Hepatocyte (in vitro differentiated cells): Measurements from ENCODE around the gene SRSF7. TPM values are rescaled to one million over a fixed set of nuclear protein-coding genes. Genes with fewer than 3 reads are reported as not detected.
A peak's percentile ranks its signal among the peaks of the same experiment; 100 is the strongest.
"Not testable (repeated sequence)": the region's sequence is repeated elsewhere in the genome, so short reads cannot be mapped to it uniquely, and the experiment has no call there.

Experiments used
- DNase-seq: peaks from one replicate; pipeline ENCODE4 v3.0.0-alpha.2; 2016; ENCODE audit warnings: low spot score
- H2AFZ ChIP-seq: fragments of 200-600 bp; sonication (generic); 2 replicates; pipeline ENCODE4 v1.6.0; 2016; ENCODE audit warnings: antibody characterized with exemption, mild to moderate bottlenecking
- H3K27ac ChIP-seq: fragments of 200-600 bp; sonication (generic); 2 replicates; pipeline ENCODE4 v1.5.1; 2016; ENCODE audit warnings: mild to moderate bottlenecking
- H3K27me3 ChIP-seq: fragments of 200-600 bp; sonication (generic); 2 replicates; pipeline ENCODE4 v1.6.1; 2016
- H3K36me3 ChIP-seq: fragments of 200-600 bp; sonication (generic); replicated peaks from 2 replicates; pipeline ENCODE4 v1.5.1; 2016; ENCODE audit warnings: low read depth; ENCODE audit not compliant: insufficient read depth
- H3K4me1 ChIP-seq: fragments of 200-600 bp; sonication (generic); 2 replicates; pipeline ENCODE4 v1.5.1; 2016; ENCODE audit warnings: mild to moderate bottlenecking, moderate library complexity; ENCODE audit not compliant: insufficient read depth
- H3K4me2 ChIP-seq: fragments of 200-600 bp; sonication (generic); 2 replicates; pipeline ENCODE4 v1.6.0; 2016
- H3K4me3 ChIP-seq: fragments of 200-600 bp; sonication (generic); 2 replicates; pipeline ENCODE4 v1.5.1; 2016; ENCODE audit warnings: mild to moderate bottlenecking
- H3K79me2 ChIP-seq: fragments of 200-600 bp; sonication (generic); 2 replicates; pipeline ENCODE4 v1.6.0; 2017; ENCODE audit warnings: mild to moderate bottlenecking
- H3K9me2 ChIP-seq: fragments of 200-600 bp; sonication (generic); replicated peaks from 2 replicates; pipeline ENCODE4 v1.6.0; 2017; ENCODE audit warnings: mild to moderate bottlenecking; ENCODE audit not compliant: insufficient read depth
- H3K9me3 ChIP-seq: fragments of 200-600 bp; sonication (generic); 2 replicates; pipeline ENCODE4 v1.5.1; 2016; ENCODE audit warnings: low read depth, mild to moderate bottlenecking
- H4K20me1 ChIP-seq: fragments of 200-600 bp; sonication (generic); 2 replicates; pipeline ENCODE4 v1.6.0; 2016; ENCODE audit warnings: mild to moderate bottlenecking; ENCODE audit not compliant: insufficient read depth, poor library complexity, severe bottlenecking
- CTCF ChIP-seq: fragments of 200-600 bp; sonication (generic); IDR thresholded peaks from 2 replicates; pipeline ENCODE4 v1.5.1; 2016; ENCODE audit warnings: antibody characterized with exemption, mild to moderate bottlenecking; ENCODE audit not compliant: poor library complexity
- EZH2 ChIP-seq: fragments of 200-600 bp; sonication (generic); IDR thresholded peaks from 2 replicates; pipeline ENCODE4 v1.6.1; 2016; ENCODE audit warnings: antibody characterized with exemption, mild to moderate bottlenecking, borderline replicate concordance
- EZH2phosphoT487 ChIP-seq: fragments of 200-600 bp; sonication (generic); IDR thresholded peaks from one replicate; pipeline ENCODE4 v1.6.1; 2018; ENCODE audit warnings: antibody characterized with exemption, mild to moderate bottlenecking, low read depth, moderate library complexity; ENCODE audit not compliant: unreplicated experiment, severe bottlenecking
- WGBS: methylation state at CpG from one replicate; pipeline ENCODE4 v1.1.6; 2016; ENCODE audit warnings: low lambda C conversion rate; ENCODE audit errors: missing lambda C conversion rate; 5-methylcytosine and 5-hydroxymethylcytosine counted together
- polyA plus RNA-seq: library from polyadenylated mRNA; unstranded; fragments of >200 nt; fragmentation: Nextera tagmentation; extraction: Ambion mirVana; gene quantifications from 2 replicates; pipeline ENCODE4 v1.2.1, GENCODE V29; 2016
- total RNA-seq: library from RNA; depleted of rRNA; stranded (reverse); fragments of >200 nt; gene quantifications from 2 replicates; pipeline ENCODE4 v1.2.3, GENCODE V29; 2014

Gene SRSF7
- total and polyA plus RNA-seq, 2 experiments from 2014 or later, result 113 to 147 TPM

GRCh38 chr2:38704664-38705063 lies 46.5 kb downstream of the SRSF7 start:
- Histone ChIP-seq H3K4me2 (peak overlapping the region; percentile 2), H3K27me3 (no peaks in the 10 kb centered on the region), H3K27ac (peak overlapping the region; percentile 57), H4K20me1 (no peaks in the 10 kb centered on the region), H3K9me3 (no peaks in the 10 kb centered on the region), H3K9me2 (no peaks in the 10 kb centered on the region), H3K4me1 (peaks cover 27% of the 10 kb centered on the region), H2AFZ (no peak overlapping the region), H3K36me3 (no peaks in the 10 kb centered on the region), H3K4me3 (no peak overlapping the region), H3K79me2 (peaks cover 15% of the 10 kb centered on the region)
- WGBS, result 61% methylated on average over 2 of the region's 2 CpGs
- peak; percentile 12 for DNase-seq
- TF ChIP-seq CTCF (no peak), EZH2 (no peak), EZH2phosphoT487 (no peak)

- not testable (repeated sequence) for H2AFZ ChIP-seq, H3K9me3 ChIP-seq, H4K20me1 ChIP-seq, H3K4me3 ChIP-seq, DNase-seq, H3K9me2 ChIP-seq, H3K27me3 ChIP-seq, H3K4me2 ChIP-seq, H3K36me3 ChIP-seq
- peaks cover 15% of the 10 kb centered on the region for H3K79me2 ChIP-seq
- 86% methylated on average over 5 of the region's 5 CpGs for WGBS
- H3K4me1 ChIP-seq, result peaks cover 27% of the 10 kb centered on the region
- peak overlapping the region; percentile 29 for H3K27ac ChIP-seq
Measured at GRCh38 chr2:38703336-38703735, 47.8 kb downstream of the SRSF7 start.

GRCh38 chr2:38702413-38702812 lies 48.7 kb downstream of the SRSF7 start:
- H3K4me2 ChIP-seq, result peak overlapping the region; percentile 6
- H3K4me3 ChIP-seq, result no peak overlapping the region
- no peak overlapping the region for H2AFZ ChIP-seq
- H3K27me3 ChIP-seq, result no peaks in the 10 kb centered on the region
- no peaks in the 10 kb centered on the region for H3K9me3 ChIP-seq
- peak; percentile 58 for DNase-seq
- TF ChIP-seq EZH2phosphoT487, result no peak
- no peak for TF ChIP-seq EZH2
- TF ChIP-seq CTCF, result no peak
- peaks cover 15% of the 10 kb centered on the region for H3K79me2 ChIP-seq
- no peaks in the 10 kb centered on the region for H4K20me1 ChIP-seq
- H3K9me2 ChIP-seq, result no peaks in the 10 kb centered on the region
- 34% methylated on average over 1 of the region's 1 CpG for WGBS
- H3K27ac ChIP-seq, result peak overlapping the region; percentile 59
- peaks cover 27% of the 10 kb centered on the region for H3K4me1 ChIP-seq
- no peaks in the 10 kb centered on the region for H3K36me3 ChIP-seq

- Histone ChIP-seq H3K4me1 (peaks cover 27% of the 10 kb centered on the region), H2AFZ (no peak overlapping the region), H3K27me3 (no peaks in the 10 kb centered on the region), H3K27ac (peak overlapping the region; percentile 59), H3K9me2 (no peaks in the 10 kb centered on the region), H3K79me2 (peaks cover 15% of the 10 kb centered on the region), H3K36me3 (no peaks in the 10 kb centered on the region), H3K9me3 (no peaks in the 10 kb centered on the region), H3K4me3 (no peak overlapping the region), H3K4me2 (no peak overlapping the region), H4K20me1 (no peaks in the 10 kb centered on the region)
- DNase-seq, result no peak
- TF ChIP-seq CTCF (no peak), EZH2phosphoT487 (no peak), EZH2 (no peak)
- 65% methylated on average over 4 of the region's 4 CpGs for WGBS
Measured at GRCh38 chr2:38701542-38701941, 49.6 kb downstream of the SRSF7 start.
